K562 (cell line): ENCODE results near the gene GRAMD2B. TPM values are rescaled to one million over a fixed set of nuclear protein-coding genes. Genes with fewer than 3 reads are reported as not detected.

Experiments
- CBFA2T3 ChIP-seq: fragments of 450-650 bp; IDR thresholded peaks from 2 replicates; pipeline ENCODE4 v1.6.1; 2017
- DACH1 ChIP-seq: fragments of 450-650 bp; IDR thresholded peaks from 2 replicates; pipeline ENCODE4 v1.6.1; 2018; ENCODE audit not compliant: partially characterized antibody
- E2F3 ChIP-seq: fragments of 250-450 bp; sonication (Bioruptor Pico); IDR thresholded peaks from 2 replicates; pipeline ENCODE4 v1.4.0; 2020; ENCODE audit warnings: mild to moderate bottlenecking
- HNRNPUL1 ChIP-seq: fragments of 200-400 bp; formaldehyde crosslinking; IDR thresholded peaks from 2 replicates; pipeline ENCODE4 v1.6.1; 2017; ENCODE audit warnings: low read length
- KLF16 ChIP-seq: IDR thresholded peaks from 2 replicates; pipeline ENCODE4 v1.6.1; 2016; ENCODE audit warnings: antibody characterized with exemption
- MXI1 ChIP-seq: IDR thresholded peaks from 2 replicates; pipeline ENCODE4 v1.6.1; 2011; ENCODE audit warnings: low read depth, mild to moderate bottlenecking, improper control_type of control experiment, low read length
- NELFE ChIP-seq: IDR thresholded peaks from 2 replicates; pipeline ENCODE4 v1.6.1; 2011; ENCODE audit warnings: mild to moderate bottlenecking; ENCODE audit not compliant: insufficient read depth, insufficient read length
- TAL1 ChIP-seq: fragments of 450-650 bp; IDR thresholded peaks from 2 replicates; pipeline ENCODE4 v1.6.1; 2016; ENCODE audit warnings: mild to moderate bottlenecking
- ZNF165 ChIP-seq: fragments of 250-450 bp; sonication (Bioruptor Pico); IDR thresholded peaks from 2 replicates; pipeline ENCODE4 v1.4.0; 2020; ENCODE audit warnings: borderline replicate concordance
- ZNF830 ChIP-seq: fragments of 250-450 bp; sonication (Bioruptor Pico); IDR thresholded peaks from 2 replicates; pipeline ENCODE4 v1.5.0; 2021; ENCODE audit warnings: mild to moderate bottlenecking
- ZSCAN32 ChIP-seq: fragments of 450-650 bp; formaldehyde crosslinking; IDR thresholded peaks from 2 replicates; pipeline ENCODE4 v1.4.0; 2020; ENCODE audit warnings: mild to moderate bottlenecking, moderate library complexity
- polyA plus RNA-seq, 8 experiments: library from polyadenylated mRNA; depleted of rRNA in 4 of 8; stranded (reverse) in 5 of 8; unstranded in 3 of 8; fragments of >200 nt; fragmentation: Nextera tagmentation in 2 of 8; fragmentation: Illumina TruSeq in 1 of 8; extraction: Ambion mirVana in 2 of 8; extraction: Trizol in 1 of 8; gene quantifications; 2 replicates each; pipeline versions ENCODE4 v1.2.1 to v1.2.3, GENCODE V29; 2011 to 2014; ENCODE audit warnings: inconsistent platforms in 1 of 8, missing spikeins in 1 of 8
- total RNA-seq, 7 experiments: library from RNA; depleted of rRNA in 6 of 7; stranded (reverse); fragments of >200 nt in 6 of 7; fragmentation: Illumina TruSeq in 2 of 7; extraction: Trizol in 2 of 7; gene quantifications; 2 replicates each; pipeline versions ENCODE4 v1.2.1 to v1.2.3, GENCODE V29; 2011 to 2021; ENCODE audit warnings: low replicate concordance in 1 of 7
- TF ChIP-seq, protein P1 (sequence below): fragments of 450-650 bp; formaldehyde crosslinking; conservative IDR thresholded peaks from 2 replicates; pipeline ENCODE4 v1.4.0; 2022; ENCODE audit warnings: mild to moderate bottlenecking, missing genetic modification characterization
- TF ChIP-seq, protein P2 (sequence below), 3 experiments: fragments of 200-800 bp in 1 of 3; sonication (Bioruptor generic) in 1 of 3; sonication (generic) in 1 of 3; formaldehyde crosslinking in 1 of 3; IDR thresholded peaks; 2 replicates each; pipeline versions ENCODE4 v1.6.1 to v1.8.0; 2016 to 2022; ENCODE audit warnings: mild to moderate bottlenecking in 2 of 3, missing compliant biosample characterization in 2 of 3, missing genetic modification characterization in 2 of 3, missing genetic modification reagents in 1 of 3
- TF ChIP-seq, protein P3 (sequence below): sonication (generic); formaldehyde crosslinking; IDR thresholded peaks from 2 replicates; pipeline ENCODE4 v1.8.0; 2022; ENCODE audit warnings: mild to moderate bottlenecking, missing genetic modification reagents
- TF ChIP-seq, protein P4 (sequence below): fragments of 250-450 bp; sonication (Bioruptor Pico); IDR thresholded peaks from 2 replicates; pipeline ENCODE4 v1.9.0; 2021; ENCODE audit warnings: mild to moderate bottlenecking, inconsistent platforms

GRAMD2B gene
- total and polyA plus RNA-seq, 9 of the 15 experiments (the other 6 are each of a cell fraction or from before 2014, with no cell fraction given): 0.32 to 4.2 (median 1.4) TPM

DNA sequence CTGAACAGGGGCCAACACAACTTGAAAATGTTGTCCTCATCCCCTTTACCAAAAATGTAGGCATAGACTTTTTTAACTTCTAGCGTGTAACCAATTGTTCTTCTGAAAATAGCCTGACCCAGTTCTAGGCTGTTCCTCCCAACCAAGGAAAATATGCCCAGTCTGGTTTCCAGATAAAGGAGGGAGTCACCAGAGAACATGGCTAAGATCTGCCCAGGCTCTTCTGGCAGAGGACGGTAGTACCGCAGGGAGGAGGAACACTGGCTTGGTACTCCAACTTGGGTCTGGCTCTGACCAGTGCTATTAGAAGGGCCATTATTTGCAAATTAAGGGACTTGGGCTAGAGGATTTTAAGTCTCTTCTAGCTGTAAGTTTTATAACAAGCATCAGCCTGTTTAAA is 63.1 kb downstream of the GRAMD2B start (continued):
- TF ChIP-seq, protein P1, sequence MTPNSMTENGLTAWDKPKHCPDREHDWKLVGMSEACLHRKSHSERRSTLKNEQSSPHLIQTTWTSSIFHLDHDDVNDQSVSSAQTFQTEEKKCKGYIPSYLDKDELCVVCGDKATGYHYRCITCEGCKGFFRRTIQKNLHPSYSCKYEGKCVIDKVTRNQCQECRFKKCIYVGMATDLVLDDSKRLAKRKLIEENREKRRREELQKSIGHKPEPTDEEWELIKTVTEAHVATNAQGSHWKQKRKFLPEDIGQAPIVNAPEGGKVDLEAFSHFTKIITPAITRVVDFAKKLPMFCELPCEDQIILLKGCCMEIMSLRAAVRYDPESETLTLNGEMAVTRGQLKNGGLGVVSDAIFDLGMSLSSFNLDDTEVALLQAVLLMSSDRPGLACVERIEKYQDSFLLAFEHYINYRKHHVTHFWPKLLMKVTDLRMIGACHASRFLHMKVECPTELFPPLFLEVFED (CRISPR knock-in tag): no peak
- TF ChIP-seq CBFA2T3 (no peak), ZNF165 (CRISPR knock-in tag) (no peak), DACH1 (no peak), NELFE (no peak), TAL1 (no peak), ZNF830 (CRISPR knock-in tag) (no peak), HNRNPUL1 (no peak), ZSCAN32 (no peak), KLF16 (no peak), MXI1 (no peak), E2F3 (no peak)
- TF ChIP-seq, protein P2, sequence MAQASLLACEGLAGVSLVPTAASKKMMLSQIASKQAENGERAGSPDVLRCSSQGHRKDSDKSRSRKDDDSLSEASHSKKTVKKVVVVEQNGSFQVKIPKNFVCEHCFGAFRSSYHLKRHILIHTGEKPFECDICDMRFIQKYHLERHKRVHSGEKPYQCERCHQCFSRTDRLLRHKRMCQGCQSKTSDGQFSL (CRISPR knock-in tag; IDR thresholded peaks at IDR 0.05): no peak
- TF ChIP-seq, protein P2 (tag; IDR thresholded peaks at IDR 0.05): no peak
- TF ChIP-seq, protein P3, sequence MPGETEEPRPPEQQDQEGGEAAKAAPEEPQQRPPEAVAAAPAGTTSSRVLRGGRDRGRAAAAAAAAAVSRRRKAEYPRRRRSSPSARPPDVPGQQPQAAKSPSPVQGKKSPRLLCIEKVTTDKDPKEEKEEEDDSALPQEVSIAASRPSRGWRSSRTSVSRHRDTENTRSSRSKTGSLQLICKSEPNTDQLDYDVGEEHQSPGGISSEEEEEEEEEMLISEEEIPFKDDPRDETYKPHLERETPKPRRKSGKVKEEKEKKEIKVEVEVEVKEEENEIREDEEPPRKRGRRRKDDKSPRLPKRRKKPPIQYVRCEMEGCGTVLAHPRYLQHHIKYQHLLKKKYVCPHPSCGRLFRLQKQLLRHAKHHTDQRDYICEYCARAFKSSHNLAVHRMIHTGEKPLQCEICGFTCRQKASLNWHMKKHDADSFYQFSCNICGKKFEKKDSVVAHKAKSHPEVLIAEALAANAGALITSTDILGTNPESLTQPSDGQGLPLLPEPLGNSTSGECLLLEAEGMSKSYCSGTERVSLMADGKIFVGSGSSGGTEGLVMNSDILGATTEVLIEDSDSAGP (CRISPR knock-in tag): no peak
- TF ChIP-seq, protein P4, sequence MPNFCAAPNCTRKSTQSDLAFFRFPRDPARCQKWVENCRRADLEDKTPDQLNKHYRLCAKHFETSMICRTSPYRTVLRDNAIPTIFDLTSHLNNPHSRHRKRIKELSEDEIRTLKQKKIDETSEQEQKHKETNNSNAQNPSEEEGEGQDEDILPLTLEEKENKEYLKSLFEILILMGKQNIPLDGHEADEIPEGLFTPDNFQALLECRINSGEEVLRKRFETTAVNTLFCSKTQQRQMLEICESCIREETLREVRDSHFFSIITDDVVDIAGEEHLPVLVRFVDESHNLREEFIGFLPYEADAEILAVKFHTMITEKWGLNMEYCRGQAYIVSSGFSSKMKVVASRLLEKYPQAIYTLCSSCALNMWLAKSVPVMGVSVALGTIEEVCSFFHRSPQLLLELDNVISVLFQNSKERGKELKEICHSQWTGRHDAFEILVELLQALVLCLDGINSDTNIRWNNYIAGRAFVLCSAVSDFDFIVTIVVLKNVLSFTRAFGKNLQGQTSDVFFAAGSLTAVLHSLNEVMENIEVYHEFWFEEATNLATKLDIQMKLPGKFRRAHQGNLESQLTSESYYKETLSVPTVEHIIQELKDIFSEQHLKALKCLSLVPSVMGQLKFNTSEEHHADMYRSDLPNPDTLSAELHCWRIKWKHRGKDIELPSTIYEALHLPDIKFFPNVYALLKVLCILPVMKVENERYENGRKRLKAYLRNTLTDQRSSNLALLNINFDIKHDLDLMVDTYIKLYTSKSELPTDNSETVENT (CRISPR knock-in tag): no peak
